Progenitor cell of endocrine pancreas (in vitro differentiated cells): ENCODE results near the gene HES3. TPM values are rescaled to one million over a fixed set of nuclear protein-coding genes. Genes with fewer than 3 reads are reported as not detected.

Source experiments
- DNase-seq: peaks from one replicate; pipeline ENCODE4 v3.0.0; 2021; ENCODE audit warnings: low spot score; ENCODE audit not compliant: unreplicated experiment
- H3K27ac Mint-ChIP-seq: 2 replicates; pipeline ENCODE4 v1.8.0; 2021; ENCODE audit warnings: mild to moderate bottlenecking, moderate library complexity, mixed read lengths
- H3K27me3 Mint-ChIP-seq: 2 replicates; pipeline ENCODE4 v1.8.0; 2021; ENCODE audit warnings: mixed read lengths
- H3K36me3 Mint-ChIP-seq: 2 replicates; pipeline ENCODE4 v1.8.0; 2022; ENCODE audit warnings: mixed read lengths; ENCODE audit not compliant: insufficient read depth
- H3K4me1 Mint-ChIP-seq: 2 replicates; pipeline ENCODE4 v1.8.0; 2021; ENCODE audit warnings: low read depth, mixed read lengths
- H3K4me3 Mint-ChIP-seq: 2 replicates; pipeline ENCODE4 v1.8.0; 2021; ENCODE audit warnings: low read depth, mild to moderate bottlenecking, moderate library complexity, mixed read lengths
- H3K9me3 Mint-ChIP-seq: 2 replicates; pipeline ENCODE4 v1.8.0; 2021; ENCODE audit warnings: low read depth, mixed read lengths
- CTCF ChIP-seq: fragments of 200-600 bp; sonication (generic); IDR thresholded peaks from one replicate; pipeline ENCODE4 v1.5.0; 2021; ENCODE audit warnings: antibody characterized with exemption, mild to moderate bottlenecking; ENCODE audit not compliant: unreplicated experiment
- total RNA-seq: library from RNA; stranded (reverse); gene quantifications from 2 replicates; pipeline ENCODE4 v1.2.1, GENCODE V29; 2021

Gene HES3
- total RNA-seq, 1 donor from 2014 or later: not detected

GRCh38 chr1:6288665-6289064, 44.7 kb downstream of the HES3 start:
- no peaks in the 10 kb centered on the region for H3K27me3 Mint-ChIP-seq
- DNase-seq: no peak
- H3K27ac Mint-ChIP-seq: no peak overlapping the region
- peaks cover 5% of the 10 kb centered on the region for H3K36me3 Mint-ChIP-seq
- H3K4me1 Mint-ChIP-seq: no peaks in the 10 kb centered on the region
- no peak overlapping the region for H3K4me3 Mint-ChIP-seq
- no peaks in the 10 kb centered on the region for H3K9me3 Mint-ChIP-seq
- no peak for TF ChIP-seq CTCF

- no peak for DNase-seq
- Mint-ChIP-seq H3K9me3 (no peaks in the 10 kb centered on the region), H3K27me3 (no peaks in the 10 kb centered on the region), H3K36me3 (peaks cover 7% of the 10 kb centered on the region), H3K27ac (no peak overlapping the region), H3K4me3 (no peak overlapping the region), H3K4me1 (no peaks in the 10 kb centered on the region)
- TF ChIP-seq CTCF: no peak
Measured at GRCh38 chr1:6292102-6292501, 48.1 kb downstream of the HES3 start.

- Mint-ChIP-seq H3K9me3 (no peaks in the 10 kb centered on the region), H3K27ac (no peak overlapping the region), H3K4me1 (no peaks in the 10 kb centered on the region), H3K27me3 (no peaks in the 10 kb centered on the region), H3K4me3 (no peak overlapping the region), H3K36me3 (peaks cover 7% of the 10 kb centered on the region)
- no peak for TF ChIP-seq CTCF
- DNase-seq: no peak
Measured at GRCh38 chr1:6294080-6294889, 50.3 kb downstream of the HES3 start.

GRCh38 chr1:6294890-6295556, 51.0 kb downstream of the HES3 start:
- Mint-ChIP-seq H3K4me3 (no peak overlapping the region), H3K27me3 (no peaks in the 10 kb centered on the region), H3K36me3 (peaks cover 7% of the 10 kb centered on the region), H3K4me1 (no peaks in the 10 kb centered on the region), H3K9me3 (no peaks in the 10 kb centered on the region), H3K27ac (no peak overlapping the region)
- no peak for TF ChIP-seq CTCF
- DNase-seq: no peak

Other genes starting within 250 kb of the HES3 start
- gene KCNAB2, start 198.3 kb upstream of the HES3 start, total RNA-seq: 5.8 and 6.9 TPM in 2 replicates
- 0.58 and 0.77 TPM in 2 replicates for gene CHD5, start 63.9 kb upstream of the HES3 start, total RNA-seq
- gene RPL22, start 44.6 kb upstream of the HES3 start, total RNA-seq: 414 and 432 TPM in 2 replicates
- 50.5 and 55.4 TPM in 2 replicates for gene RNF207, start 38.1 kb upstream of the HES3 start, total RNA-seq
- gene ICMT, start 8.2 kb upstream of the HES3 start, total RNA-seq: 56.6 and 59.4 TPM in 2 replicates
- gene GPR153, start 16.9 kb downstream of the HES3 start, total RNA-seq: 6.3 and 6.5 TPM in 2 replicates
- gene ACOT7, start 149.6 kb downstream of the HES3 start, total RNA-seq: 30.2 and 30.3 TPM in 2 replicates
- gene HES2, start 175.7 kb downstream of the HES3 start, total RNA-seq: 0.07 and 0.12 TPM in 2 replicates
- gene ESPN, start 180.6 kb downstream of the HES3 start, total RNA-seq: 49.5 and 54.0 TPM in 2 replicates
- 68.3 and 68.9 TPM in 2 replicates for gene TNFRSF25, start 222.0 kb downstream of the HES3 start, total RNA-seq
- gene PLEKHG5, start 247.5 kb downstream of the HES3 start, total RNA-seq: 72.3 and 77.0 TPM in 2 replicates